Measurements from ENCODE around the gene MYO7B. TPM values are rescaled to one million over a fixed set of nuclear protein-coding genes. Genes with fewer than 3 reads are reported as not detected.

MYO7B gene
- polyA plus RNA-seq, 1 of the 3 experiments (the other 2 are of a cell fraction), result 0.08 TPM

DNA sequence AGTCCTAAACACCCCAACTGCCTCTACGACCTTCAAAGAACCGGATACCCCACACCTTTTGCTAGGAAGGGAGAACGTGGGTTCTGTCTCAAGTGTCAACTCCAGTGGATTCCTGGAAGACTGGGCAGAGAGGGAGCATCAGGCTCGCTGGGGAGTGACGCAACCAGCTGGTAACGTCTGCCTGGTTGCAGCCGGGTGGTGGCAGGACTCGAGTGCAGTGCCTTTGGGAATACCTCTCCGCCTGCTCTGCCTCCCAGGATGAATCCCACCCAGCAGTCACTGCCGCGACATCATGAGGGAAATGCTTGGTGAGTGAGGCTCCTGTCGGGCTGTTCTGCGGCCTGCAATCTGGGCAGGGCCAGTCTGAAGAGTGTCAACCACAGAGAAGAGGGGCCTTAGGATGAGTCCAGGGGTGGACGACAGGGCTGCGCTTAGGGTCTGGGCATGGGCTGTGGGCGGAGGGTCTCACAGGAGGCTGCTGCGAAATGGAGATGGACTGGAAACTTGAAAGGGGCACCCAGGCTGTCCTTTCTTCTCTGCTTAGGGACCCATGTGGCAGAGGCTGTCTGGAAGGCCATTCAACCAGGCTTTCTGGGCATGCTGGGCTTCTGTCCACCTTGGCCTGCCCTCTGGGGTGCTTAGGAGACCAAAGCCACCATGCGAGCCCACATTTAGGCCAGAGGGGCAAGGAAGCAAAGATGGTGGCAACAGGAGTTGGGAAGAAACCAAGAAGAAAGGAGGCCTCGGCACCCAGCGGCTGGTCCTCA lies 123.3 kb downstream of the MYO7B start:
- Histone ChIP-seq H3F3A (replicated peaks; ENCODE audit: insufficient read depth) (no peaks in the 10 kb centered on the region), H2AFZ (ENCODE audit: low read depth) (no peak overlapping the region), H3K9me2 (no peaks in the 10 kb centered on the region), H3K27ac (ENCODE audit: low read depth in 2 of 2, low read length in 1 of 2) (no peak overlapping the region), H3K4me1 (ENCODE audit: control insufficient read depth in 1 of 2, insufficient read depth in 2 of 2, low read depth in 1 of 2, low read length in 1 of 2) (peaks cover 0 to 36% of the 10 kb centered on the region in 2 experiments; a peak in 1 of 4 replicates), H3K27me3 (ENCODE audit: insufficient read depth) (no peaks in the 10 kb centered on the region), H3K4me2 (no peak overlapping the region), H3K9ac (no peak overlapping the region), H3K4me3 (ENCODE audit: low read depth in 2 of 2, low read length in 1 of 2) (no peak overlapping the region), H4K20me1 (ENCODE audit: insufficient read depth) (no peaks in the 10 kb centered on the region), H3K36me3 (replicated peaks in 1 of 2; ENCODE audit: control insufficient read depth in 1 of 2, insufficient read depth in 2 of 2, low read length in 1 of 2) (no peaks in the 10 kb centered on the region), H3K79me2 (ENCODE audit: insufficient read depth) (no peaks in the 10 kb centered on the region), H3K9me3 (no peaks in the 10 kb centered on the region)
- TF ChIP-seq, protein P1, sequence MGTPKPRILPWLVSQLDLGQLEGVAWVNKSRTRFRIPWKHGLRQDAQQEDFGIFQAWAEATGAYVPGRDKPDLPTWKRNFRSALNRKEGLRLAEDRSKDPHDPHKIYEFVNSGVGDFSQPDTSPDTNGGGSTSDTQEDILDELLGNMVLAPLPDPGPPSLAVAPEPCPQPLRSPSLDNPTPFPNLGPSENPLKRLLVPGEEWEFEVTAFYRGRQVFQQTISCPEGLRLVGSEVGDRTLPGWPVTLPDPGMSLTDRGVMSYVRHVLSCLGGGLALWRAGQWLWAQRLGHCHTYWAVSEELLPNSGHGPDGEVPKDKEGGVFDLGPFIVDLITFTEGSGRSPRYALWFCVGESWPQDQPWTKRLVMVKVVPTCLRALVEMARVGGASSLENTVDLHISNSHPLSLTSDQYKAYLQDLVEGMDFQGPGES (IDR thresholded peaks at IDR 0.05; ENCODE audit: low read depth, low read length), result no peak
- no peak for TF ChIP-seq POLR2AphosphoS5 (IDR thresholded peaks at IDR 0.05; ENCODE audit: low read depth, low read length)
- ChIA-PET POLR2A (no interaction called here), CTCF (interaction anchor here (0.9 kb wide), 1 partner anchor 9 kb away, joined by 3 read pairs; no protein-coding TSS in a partner anchor)
- DNase-seq, result no peak
- 78% methylated on average over 17 of the region's 20 CpGs for WGBS (ENCODE audit: low lambda C conversion rate)

DNA sequence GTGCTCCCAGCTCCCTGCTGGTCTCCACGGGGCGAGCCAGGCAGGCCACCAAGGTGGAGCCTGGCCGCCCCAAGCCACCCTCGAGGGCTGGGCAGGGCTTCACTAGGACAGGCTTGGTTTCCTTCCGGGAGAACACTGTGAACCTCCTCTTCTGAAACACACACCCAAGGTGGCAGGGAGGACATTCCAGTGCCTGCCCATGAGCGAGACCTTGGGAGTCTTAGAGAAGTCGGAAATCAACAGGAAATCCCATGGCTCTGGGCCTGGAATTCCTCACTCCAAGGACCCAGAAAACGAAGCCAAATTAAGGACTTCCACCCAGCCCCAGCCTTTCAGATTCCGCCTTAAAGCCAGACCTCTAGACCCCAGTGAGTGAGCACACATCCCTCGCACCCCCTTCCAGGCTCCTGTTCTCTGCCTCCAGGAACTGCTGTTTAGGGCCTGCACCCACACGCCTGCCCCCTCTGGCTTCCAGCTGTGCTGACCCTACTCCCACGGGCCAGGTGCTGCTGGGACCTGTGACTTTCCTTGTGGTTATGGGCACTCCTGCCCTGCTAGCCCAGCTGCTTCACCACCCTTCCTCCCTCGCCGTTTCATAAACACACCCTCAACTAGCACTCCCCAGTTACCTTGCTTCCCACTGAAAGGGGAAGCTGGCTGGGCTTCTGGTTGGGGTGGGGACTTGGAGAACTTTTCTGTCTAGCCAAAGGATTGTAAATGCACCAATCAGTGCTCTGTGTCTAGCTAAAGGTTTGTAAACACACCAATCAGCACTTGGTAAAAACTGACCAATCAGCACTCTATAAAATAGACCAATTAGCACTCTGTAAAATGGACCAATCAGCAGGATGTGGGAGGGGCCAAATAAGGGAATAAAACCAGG lies 124.2 kb downstream of the MYO7B start:
- no peak overlapping the region for H3K4me3 ChIP-seq (ENCODE audit: low read depth in 2 of 2, low read length in 1 of 2)
- no peak overlapping the region for H3K9ac ChIP-seq
- H3K27ac ChIP-seq (ENCODE audit: low read depth in 2 of 2, low read length in 1 of 2), result no peak overlapping the region
- no peaks in the 10 kb centered on the region for H3K9me2 ChIP-seq
- no peaks in the 10 kb centered on the region for H4K20me1 ChIP-seq (ENCODE audit: insufficient read depth)
- H2AFZ ChIP-seq (ENCODE audit: low read depth), result no peak overlapping the region
- H3K27me3 ChIP-seq (ENCODE audit: insufficient read depth), result no peaks in the 10 kb centered on the region
- H3K79me2 ChIP-seq (ENCODE audit: insufficient read depth), result no peaks in the 10 kb centered on the region
- WGBS (ENCODE audit: low lambda C conversion rate), result 77% methylated on average over 12 of the region's 14 CpGs
- ChIA-PET POLR2A (no interaction called here), CTCF (no interaction called here)
- peaks cover 0 to 31% of the 10 kb centered on the region in 2 experiments; a peak in 1 of 4 replicates for H3K4me1 ChIP-seq (ENCODE audit: control insufficient read depth in 1 of 2, insufficient read depth in 2 of 2, low read depth in 1 of 2, low read length in 1 of 2)
- DNase-seq, result no peak
- no peaks in the 10 kb centered on the region for H3K9me3 ChIP-seq
- H3K4me2 ChIP-seq, result no peak overlapping the region
- H3F3A ChIP-seq (replicated peaks; ENCODE audit: insufficient read depth), result no peaks in the 10 kb centered on the region
- H3K36me3 ChIP-seq (replicated peaks in 1 of 2; ENCODE audit: control insufficient read depth in 1 of 2, insufficient read depth in 2 of 2, low read length in 1 of 2), result no peaks in the 10 kb centered on the region
- no peak for TF ChIP-seq EZH2phosphoT487 (IDR thresholded peaks at IDR 0.05; ENCODE audit: borderline replicate concordance, low read depth)
- TF ChIP-seq, protein P2, sequence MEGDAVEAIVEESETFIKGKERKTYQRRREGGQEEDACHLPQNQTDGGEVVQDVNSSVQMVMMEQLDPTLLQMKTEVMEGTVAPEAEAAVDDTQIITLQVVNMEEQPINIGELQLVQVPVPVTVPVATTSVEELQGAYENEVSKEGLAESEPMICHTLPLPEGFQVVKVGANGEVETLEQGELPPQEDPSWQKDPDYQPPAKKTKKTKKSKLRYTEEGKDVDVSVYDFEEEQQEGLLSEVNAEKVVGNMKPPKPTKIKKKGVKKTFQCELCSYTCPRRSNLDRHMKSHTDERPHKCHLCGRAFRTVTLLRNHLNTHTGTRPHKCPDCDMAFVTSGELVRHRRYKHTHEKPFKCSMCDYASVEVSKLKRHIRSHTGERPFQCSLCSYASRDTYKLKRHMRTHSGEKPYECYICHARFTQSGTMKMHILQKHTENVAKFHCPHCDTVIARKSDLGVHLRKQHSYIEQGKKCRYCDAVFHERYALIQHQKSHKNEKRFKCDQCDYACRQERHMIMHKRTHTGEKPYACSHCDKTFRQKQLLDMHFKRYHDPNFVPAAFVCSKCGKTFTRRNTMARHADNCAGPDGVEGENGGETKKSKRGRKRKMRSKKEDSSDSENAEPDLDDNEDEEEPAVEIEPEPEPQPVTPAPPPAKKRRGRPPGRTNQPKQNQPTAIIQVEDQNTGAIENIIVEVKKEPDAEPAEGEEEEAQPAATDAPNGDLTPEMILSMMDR (IDR thresholded peaks at IDR 0.05), result no peak

DNA sequence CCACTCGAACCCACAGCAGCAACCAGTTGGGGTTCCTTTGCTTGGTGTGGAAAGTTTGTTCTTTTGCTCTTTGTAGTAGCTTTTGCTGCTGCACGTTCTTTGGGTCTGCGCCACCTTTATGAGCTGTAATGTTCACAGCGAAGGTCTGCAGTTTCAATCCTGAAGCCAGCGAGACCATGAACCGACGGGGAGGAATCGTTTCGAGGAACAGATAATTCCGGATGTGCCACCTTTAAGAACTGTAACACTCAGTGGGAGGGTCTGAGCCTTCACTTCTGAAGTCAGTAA lies 124.8 kb downstream of the MYO7B start:
- no peak overlapping the region for H3K4me3 ChIP-seq (ENCODE audit: low read depth in 2 of 2, low read length in 1 of 2)
- no peaks in the 10 kb centered on the region for H3K9me3 ChIP-seq
- no peak overlapping the region for H2AFZ ChIP-seq (ENCODE audit: low read depth)
- no peaks in the 10 kb centered on the region for H3K9me2 ChIP-seq
- no peaks in the 10 kb centered on the region for H3K27me3 ChIP-seq (ENCODE audit: insufficient read depth)
- DNase-seq, result no peak
- ChIA-PET CTCF (no interaction called here), POLR2A (no interaction called here)
- H3K36me3 ChIP-seq (replicated peaks in 1 of 2; ENCODE audit: control insufficient read depth in 1 of 2, insufficient read depth in 2 of 2, low read length in 1 of 2), result no peaks in the 10 kb centered on the region
- no peak overlapping the region for H3K4me2 ChIP-seq
- WGBS (ENCODE audit: low lambda C conversion rate), result 85% methylated on average over 10 of the region's 10 CpGs
- TF ChIP-seq, protein P3, sequence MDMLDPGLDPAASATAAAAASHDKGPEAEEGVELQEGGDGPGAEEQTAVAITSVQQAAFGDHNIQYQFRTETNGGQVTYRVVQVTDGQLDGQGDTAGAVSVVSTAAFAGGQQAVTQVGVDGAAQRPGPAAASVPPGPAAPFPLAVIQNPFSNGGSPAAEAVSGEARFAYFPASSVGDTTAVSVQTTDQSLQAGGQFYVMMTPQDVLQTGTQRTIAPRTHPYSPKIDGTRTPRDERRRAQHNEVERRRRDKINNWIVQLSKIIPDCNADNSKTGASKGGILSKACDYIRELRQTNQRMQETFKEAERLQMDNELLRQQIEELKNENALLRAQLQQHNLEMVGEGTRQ (IDR thresholded peaks at IDR 0.05; ENCODE audit: borderline replicate concordance, low read depth, low read length), result no peak
- TF ChIP-seq CHD2 (IDR thresholded peaks at IDR 0.05; ENCODE audit: low read length, partially characterized antibody), result no peak
- no peak for TF ChIP-seq FOXM1 (IDR thresholded peaks at IDR 0.05; ENCODE audit: low read depth)
- no peak for TF ChIP-seq SMC3 (IDR thresholded peaks at IDR 0.05; ENCODE audit: low read depth, low read length)
- TF ChIP-seq FOXJ3 (CRISPR knock-in tag; IDR thresholded peaks at IDR 0.05), result no peak
- no peak for TF ChIP-seq SIN3A (IDR thresholded peaks at IDR 0.05; ENCODE audit: borderline replicate concordance, low read depth, low read length)
- TF ChIP-seq, protein P4, sequence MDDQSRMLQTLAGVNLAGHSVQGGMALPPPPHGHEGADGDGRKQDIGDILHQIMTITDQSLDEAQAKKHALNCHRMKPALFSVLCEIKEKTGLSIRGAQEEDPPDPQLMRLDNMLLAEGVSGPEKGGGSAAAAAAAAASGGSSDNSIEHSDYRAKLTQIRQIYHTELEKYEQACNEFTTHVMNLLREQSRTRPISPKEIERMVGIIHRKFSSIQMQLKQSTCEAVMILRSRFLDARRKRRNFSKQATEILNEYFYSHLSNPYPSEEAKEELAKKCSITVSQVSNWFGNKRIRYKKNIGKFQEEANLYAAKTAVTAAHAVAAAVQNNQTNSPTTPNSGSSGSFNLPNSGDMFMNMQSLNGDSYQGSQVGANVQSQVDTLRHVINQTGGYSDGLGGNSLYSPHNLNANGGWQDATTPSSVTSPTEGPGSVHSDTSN (IDR thresholded peaks at IDR 0.05), result no peak
- no peaks in the 10 kb centered on the region for H4K20me1 ChIP-seq (ENCODE audit: insufficient read depth)
- H3F3A ChIP-seq (replicated peaks; ENCODE audit: insufficient read depth), result no peaks in the 10 kb centered on the region
- no peak overlapping the region for H3K27ac ChIP-seq (ENCODE audit: low read depth in 2 of 2, low read length in 1 of 2)
- no peak overlapping the region for H3K9ac ChIP-seq
- no peaks in the 10 kb centered on the region for H3K79me2 ChIP-seq (ENCODE audit: insufficient read depth)
- peaks cover 0 to 28% of the 10 kb centered on the region in 2 experiments; a peak in 1 of 4 replicates for H3K4me1 ChIP-seq (ENCODE audit: control insufficient read depth in 1 of 2, insufficient read depth in 2 of 2, low read depth in 1 of 2, low read length in 1 of 2)
